NCI-H2107 treated with DMSO at 0.1 percent for 48 hours (cell line): ENCODE measurements around the gene ZNF557.

ENCODE experiments used
- DNase-seq: peaks from one replicate; lab custom pipeline; 2025; ENCODE audit not compliant: unreplicated experiment; lab: John Stamatoyannopoulos, UW

ZNF557 gene

GRCh38 chr19:7074705-7075282, 5.3 kb downstream of the ZNF557 start:
- DNase-seq: no peak

- no peak for DNase-seq
Measured at GRCh38 chr19:7076151-7076550, 6.6 kb downstream of the ZNF557 start.

GRCh38 chr19:7078008-7078407, 8.5 kb downstream of the ZNF557 start:
- DNase-seq: no peak

GRCh38 chr19:7083076-7083956, 13.8 kb downstream of the ZNF557 start:
- DNase-seq: no peak

GRCh38 chr19:7088999-7089398, 19.5 kb downstream of the ZNF557 start:
- DNase-seq: no peak

GRCh38 chr19:7098096-7098495, 28.6 kb downstream of the ZNF557 start:
- DNase-seq: no peak

GRCh38 chr19:7098701-7099596, 29.4 kb downstream of the ZNF557 start:
- DNase-seq: peak; percentile 89

GRCh38 chr19:7099597-7099921, 30.1 kb downstream of the ZNF557 start:
- no peak for DNase-seq

GRCh38 chr19:7101498-7102253, 32.2 kb downstream of the ZNF557 start:
- DNase-seq: no peak

GRCh38 chr19:7104747-7105447, 35.4 kb downstream of the ZNF557 start:
- no peak for DNase-seq

- DNase-seq: no peak
Measured at GRCh38 chr19:7106711-7107657, 37.5 kb downstream of the ZNF557 start.

- DNase-seq: no peak
Measured at GRCh38 chr19:7109678-7110289, 40.3 kb downstream of the ZNF557 start.

- no peak for DNase-seq
Measured at GRCh38 chr19:7112675-7113074, 43.2 kb downstream of the ZNF557 start.

- no peak for DNase-seq
Measured at GRCh38 chr19:7113233-7113632, 43.7 kb downstream of the ZNF557 start.

GRCh38 chr19:7115721-7116120, 46.2 kb downstream of the ZNF557 start:
- DNase-seq: no peak

GRCh38 chr19:7117248-7117647, 47.7 kb downstream of the ZNF557 start:
- DNase-seq: no peak

GRCh38 chr19:7119582-7119981, 50.1 kb downstream of the ZNF557 start:
- DNase-seq: no peak

- DNase-seq: no peak
Measured at GRCh38 chr19:7120499-7120898, 51.0 kb downstream of the ZNF557 start.

- no peak for DNase-seq
Measured at GRCh38 chr19:7122701-7123100, 53.2 kb downstream of the ZNF557 start.
